ENCODE measurements around the gene RNF166.

Gene RNF166

DNA sequence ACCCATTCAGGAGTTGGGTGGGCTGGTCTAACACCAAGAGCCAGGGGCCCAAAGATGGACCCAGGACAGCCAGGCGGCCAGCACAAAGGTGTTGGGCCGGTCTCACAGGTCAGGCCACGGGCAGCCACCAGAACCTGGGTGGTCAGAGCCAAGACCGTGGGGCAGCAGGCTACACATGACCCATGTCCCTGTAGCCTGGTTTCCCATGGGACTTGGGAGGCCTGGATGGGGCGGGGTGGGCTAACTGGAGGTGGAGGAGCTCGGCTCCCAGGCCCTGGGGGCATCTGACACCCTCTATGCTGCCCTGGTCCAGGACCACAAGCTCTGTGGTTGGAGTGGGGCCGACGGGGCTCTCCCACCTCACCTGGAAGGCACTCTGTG is 17.3 kb upstream of the RNF166 start:
- no peak for DNase-seq

DNA sequence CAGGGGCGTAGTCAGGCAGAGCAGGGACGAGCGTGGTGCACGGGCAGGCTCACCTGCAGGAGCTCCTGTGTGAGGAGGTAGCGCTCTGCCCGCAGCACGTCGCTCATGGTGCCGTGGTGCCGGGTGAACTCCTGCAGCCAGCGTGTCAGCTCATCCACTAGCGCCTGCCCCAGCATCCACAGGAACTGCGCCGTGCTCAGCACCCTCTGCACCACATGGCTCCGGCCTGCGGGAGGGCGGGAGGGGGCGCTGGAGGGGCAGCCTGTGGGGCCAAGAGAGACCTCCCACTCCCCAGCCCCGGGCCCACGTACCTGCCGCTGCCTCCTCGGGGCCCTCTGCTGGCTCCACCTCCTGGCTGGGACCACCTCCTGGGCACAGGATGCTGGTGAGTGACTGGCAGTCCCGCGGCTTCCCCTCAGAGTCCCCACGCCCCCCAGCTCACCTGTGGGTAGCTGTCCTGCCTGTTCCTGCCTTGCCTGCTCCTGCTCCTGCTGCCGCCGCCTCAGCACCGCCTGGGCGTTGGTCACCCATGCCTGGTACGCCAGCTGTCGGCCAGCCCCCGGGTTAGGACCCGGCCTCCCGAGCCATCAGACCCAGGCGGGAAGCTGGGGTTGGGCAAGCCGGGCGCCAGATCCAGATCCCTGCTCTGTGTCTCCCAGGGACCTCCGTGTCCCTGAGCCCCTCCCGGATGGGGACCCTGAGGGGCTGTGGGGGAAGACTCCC is 16.7 kb upstream of the RNF166 start:
- DNase-seq: no peak

DNA sequence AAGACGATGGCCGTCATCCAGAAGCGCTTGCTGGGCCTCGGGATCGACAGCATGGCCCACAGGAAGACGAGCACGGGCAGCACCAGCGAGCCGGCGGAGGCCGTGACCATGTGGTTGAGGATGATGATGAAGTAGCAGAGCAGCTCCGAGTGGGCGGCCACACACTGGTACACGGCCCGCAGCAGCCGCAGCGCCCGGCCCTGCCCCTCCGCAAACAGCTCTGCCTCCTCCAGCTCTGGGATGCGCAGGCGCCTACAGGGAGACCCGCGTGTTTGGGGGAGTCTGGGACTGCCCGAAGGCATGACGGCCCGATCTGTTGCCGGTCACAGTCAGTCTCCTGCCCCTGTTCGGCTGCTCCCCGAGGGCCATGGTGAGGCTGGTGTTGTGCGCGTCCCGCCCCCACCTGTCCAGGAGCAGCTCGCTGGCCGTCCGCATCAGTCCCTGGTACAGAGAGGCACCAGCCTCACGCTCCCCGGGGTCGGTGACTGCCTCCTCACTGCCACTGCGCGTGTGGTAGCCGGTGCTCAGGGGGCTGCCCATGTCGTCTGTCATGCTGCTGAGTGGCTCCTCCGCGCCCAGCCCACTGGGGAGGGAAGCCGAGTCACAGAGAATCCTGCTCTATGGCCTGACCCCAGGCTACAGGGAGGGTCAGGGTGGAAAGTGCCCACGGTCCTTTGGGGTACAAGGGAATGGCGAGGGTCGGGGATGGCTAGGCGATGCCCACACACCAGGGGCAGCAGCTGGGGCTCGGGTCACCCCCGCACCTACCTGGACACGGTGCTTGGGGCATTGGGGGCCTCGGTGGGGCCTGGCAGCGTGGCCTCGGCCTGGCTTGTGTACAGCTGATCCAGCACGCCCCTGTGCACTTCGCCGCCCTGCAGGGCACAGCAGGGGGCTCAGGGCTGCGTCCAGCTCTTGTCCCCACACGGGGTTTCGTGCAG is 15.9 kb upstream of the RNF166 start:
- DNase-seq: no peak

DNA sequence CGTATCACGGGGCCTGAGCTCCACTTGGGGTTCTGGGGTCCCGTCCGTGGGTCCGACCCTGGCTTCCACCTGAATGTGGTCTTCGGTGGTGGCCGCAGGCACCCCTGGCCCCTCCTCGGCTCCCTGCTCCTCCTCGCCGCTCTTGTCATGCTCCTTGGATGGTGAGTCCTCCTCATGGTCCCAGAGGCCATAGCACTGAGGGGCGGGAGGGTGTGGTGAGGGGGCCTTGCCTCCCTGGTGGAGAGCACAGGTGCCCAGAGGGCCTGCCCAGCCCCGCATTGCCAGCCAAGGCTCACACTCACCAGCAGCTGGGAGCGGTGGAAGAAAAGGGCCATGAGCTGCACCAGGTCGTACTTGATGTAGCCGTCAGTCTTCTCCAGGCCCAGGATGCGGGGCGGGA is 15.0 kb upstream of the RNF166 start:
- no peak for DNase-seq

DNA sequence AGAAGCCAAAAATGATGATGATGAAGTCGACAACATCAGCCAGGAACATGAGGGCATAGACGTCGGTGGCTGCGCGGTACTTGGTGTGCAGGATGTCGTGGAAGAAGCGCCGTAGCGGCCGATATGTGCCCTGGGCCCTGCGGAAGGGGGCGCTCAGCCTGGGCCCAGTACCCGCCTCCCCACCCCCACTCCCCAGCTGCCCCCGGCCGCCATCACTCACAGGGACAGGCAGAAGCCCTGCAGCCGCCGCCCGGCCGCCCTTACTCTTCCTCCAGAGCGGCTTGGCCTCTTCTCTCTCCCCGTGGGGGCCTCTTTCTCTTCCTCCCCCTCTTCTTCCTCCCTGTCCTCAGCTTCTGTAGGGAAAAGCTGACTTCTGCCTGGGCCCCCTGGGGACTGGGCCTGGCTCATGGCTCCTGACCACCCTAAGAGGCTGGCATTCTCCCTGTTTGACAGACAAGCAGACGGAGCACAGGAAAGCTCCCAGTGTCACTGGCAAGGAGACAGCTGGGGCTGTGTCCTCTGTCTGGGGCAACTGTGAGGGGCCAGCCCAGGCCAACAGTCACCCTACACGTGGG is 14.3 kb upstream of the RNF166 start:
- DNase-seq: no peak

DNA sequence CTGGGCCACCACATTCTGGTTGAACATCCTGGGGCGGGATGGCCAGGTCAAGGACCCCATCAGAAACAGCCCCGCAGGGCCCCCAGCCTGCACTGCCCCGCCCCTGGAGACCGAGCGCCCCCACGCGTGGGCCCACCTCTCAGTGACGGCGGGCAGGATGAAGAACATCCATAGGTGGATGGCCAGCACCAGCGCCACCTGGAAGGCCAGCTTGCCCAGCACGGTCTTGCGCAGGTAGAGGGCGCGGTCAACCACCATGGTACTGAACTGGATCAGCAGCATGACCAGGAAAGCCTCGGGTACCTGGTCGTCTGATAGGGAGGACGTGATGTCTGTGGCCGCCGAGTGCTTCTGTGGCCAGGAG is 13.7 kb upstream of the RNF166 start:
- DNase-seq: no peak

DNA sequence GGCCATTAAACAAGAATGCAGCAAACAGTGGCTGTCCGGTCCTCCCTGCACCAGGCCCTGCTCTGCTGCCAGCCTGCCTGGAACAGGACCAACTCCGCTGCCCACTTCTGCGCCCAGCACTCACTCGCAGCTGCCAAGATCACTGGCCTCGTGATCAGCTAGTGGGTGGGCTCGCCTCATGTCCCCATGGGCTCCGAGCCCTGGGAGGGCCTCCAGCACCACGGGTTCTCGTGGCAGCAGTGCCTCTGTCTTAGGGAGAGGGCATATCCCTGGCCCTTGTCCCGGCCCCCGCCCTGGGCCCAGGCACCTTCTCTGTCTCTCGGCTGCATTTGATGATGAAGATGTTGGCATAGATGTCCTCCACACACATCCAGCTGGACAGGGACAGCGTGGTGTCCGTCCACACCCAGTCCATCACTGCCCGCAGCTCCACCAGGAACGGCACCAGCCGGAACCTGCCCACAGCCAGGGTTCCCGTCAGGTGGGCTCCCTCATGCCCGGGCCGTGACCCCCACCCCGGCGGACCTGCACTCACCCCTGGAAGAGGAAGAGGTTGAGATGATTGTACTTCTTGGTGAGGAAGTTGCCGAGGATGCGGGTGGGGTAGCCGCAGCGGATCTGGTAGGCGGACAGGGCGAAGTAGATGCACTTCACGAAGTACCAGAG is 13.2 kb upstream of the RNF166 start:
- no peak for DNase-seq

DNA sequence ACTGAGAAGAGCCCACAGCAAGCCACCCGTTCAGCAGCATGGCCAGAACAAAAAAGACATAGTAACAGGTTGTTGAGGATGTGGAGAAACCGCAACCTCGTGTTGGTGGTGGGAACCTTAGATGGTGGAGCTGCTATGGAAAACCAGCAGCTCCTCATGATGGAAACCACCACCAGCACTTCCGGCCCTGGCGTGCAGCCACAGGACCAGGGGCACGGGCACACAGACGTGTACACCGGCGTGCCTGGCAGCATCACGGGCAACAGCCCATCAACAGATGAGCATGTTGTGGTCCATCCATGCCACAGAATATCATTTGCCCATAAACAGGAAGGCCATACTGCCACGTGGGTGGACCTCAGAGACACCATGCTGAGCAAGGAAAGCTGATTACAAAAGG is 12.0 kb upstream of the RNF166 start:
- DNase-seq: no peak

DNA sequence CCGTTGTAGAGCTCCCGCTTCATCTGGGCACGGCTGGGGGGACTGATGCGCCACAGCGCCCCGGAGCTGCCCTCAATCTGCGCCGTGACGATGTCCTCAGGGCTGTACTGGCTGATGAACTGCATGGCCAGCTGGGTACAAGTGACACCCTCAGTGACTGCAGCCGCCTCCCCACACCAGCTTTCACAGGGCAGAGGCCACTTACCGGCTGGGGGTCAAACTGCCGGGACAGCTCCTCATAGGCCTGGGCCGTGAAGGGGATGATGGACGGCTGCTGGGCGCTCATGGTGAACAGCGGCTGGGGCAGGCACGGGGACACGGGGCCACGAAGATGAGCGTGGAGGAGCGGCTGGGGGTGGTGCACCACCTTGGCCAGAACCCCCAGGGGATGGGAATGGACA is 10.4 kb upstream of the RNF166 start:
- no peak for DNase-seq

DNA sequence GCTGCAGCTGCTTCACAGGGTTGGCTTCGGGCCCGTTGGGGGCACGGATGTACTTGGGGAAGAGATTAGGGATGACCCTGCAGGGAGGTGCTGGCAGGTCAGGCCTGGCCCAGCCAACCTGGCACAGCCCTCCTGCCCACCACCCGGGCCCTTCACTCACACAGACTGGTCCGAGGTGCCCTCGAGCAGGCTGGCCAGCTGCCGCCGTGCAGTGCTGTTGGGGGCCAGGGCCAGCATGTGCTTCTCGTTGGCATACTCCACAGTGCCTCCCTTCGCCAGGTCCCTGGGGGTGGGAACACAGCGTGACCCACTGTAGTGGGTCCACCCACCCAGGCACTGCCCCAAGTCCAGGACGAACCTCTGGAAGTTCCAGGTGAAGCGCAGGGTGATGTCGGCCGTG is 10.0 kb upstream of the RNF166 start:
- DNase-seq: no peak

DNA sequence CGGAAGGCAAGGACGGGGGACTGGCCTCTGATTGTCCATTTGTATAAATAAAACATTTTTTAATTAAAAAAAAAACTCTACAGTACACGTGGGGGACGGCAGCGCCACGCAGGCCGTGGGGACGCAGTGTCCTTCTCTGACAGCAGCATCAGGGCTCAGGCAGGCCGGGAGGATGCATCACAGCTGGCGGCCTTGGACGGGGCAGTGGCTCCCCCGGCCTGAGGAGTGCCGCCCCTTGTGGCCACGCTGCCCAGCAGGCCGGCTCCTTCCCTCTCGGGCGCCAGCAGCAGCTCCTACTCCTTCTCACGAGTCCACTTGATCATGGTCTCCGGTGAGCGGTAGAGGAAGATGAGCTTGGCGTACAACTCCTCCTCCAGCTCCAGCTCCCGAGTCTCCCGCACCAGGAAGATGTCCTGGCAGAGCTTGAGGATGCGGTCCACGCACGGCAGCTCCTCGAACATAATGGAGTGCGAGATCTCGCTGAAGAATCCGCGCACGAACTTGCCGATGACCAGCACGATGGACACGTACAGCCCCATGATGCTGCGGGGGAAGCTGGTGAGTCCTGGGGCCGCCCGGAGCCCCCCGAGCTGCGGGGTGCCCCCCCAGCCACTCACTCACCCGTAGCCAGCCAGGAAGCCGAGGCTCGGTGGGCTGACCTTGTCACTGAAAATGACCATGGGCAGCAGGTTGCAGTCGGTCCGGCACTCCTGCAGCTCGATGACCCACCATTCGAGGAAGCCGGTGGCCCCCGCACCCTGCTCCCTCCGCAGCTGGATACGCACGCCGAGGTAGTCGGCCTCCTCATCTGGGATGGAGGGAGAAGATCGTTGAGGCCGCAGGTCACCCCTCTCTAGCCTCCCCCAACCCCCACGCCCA is 9.3 kb upstream of the RNF166 start:
- no peak for DNase-seq

DNA sequence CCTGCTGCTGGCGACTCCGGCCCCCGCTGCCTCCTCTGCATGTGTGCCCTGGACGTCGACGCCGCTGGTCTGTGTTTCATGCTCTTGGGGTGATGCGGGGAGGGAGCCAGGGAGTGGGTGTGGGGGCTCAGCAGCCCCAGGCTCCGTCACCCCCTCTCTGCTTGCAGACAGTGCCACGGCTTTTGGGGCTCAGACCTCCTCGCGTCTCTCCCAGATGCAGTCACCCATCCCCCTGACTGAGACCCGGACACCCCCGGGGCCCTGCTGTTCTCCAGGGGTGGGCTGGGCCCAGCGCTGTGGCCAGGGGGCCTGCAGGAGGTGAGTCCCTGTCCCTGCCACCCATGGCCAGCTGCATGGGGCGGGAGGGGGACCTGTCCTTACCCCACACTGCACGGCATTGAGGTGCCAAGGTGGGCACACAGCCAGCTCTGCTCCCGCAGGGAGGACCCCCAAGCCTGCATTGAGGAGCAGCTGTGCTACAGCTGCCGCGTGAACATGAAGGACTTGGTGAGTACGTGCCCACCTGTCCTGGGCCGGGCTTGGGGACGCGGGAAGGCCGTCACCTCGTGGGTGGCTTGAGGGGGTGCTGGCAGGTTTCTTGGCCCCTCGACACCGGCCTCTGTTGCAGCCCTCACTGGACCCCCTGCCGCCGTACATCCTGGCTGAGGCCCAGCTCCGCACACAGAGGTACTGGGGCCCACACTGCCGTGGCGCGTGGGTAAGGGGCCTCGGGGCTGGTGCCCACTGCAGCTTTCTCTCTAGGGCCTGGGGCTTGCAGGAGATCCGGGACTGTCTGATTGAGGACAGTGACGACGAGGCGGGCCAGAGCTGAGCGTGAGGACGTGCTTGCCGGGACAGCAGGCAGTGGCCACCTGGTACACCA is 8.5 kb upstream of the RNF166 start:
- no peak for DNase-seq

DNA sequence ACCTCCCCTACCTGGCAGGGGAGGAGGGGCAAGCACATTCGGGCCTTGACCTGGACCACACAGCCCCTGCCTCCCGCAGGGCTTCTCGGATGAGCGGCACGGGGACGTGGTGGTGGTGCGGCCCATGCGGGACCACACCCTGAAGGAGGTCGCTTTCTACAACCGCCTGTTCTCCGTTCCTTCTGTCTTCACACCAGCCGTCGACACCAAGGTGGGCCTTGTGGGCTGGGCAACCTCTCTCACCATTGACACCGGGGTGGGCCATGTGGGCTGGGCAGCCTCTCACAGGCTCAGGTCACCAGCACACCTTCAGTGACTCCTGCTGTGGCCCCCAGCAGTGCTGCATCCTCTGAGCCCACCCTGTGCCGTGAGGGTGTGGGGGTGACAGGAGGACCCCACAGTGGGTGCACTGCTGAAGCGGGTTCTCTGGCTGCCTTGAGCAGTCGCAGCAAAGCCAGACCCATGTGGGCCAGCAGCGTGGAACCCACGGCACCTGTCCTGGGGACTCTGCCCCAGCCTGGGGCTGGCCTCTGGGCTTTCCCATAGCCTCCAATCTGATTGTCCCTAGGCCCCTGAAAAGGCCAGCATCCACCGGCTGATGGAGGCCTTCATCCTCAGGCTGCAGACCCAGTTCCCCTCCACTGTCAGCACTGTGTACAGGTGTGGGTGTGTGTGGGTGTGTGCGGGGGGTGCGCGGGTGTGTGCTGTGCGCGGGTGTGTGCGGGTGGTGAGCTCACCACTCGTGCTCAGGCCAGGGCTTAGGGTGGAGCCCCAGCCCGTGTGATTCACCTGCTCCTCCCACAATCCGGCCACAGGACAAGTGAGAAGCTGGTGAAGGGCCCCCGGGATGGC is 7.6 kb upstream of the RNF166 start:
- DNase-seq: no peak

DNA sequence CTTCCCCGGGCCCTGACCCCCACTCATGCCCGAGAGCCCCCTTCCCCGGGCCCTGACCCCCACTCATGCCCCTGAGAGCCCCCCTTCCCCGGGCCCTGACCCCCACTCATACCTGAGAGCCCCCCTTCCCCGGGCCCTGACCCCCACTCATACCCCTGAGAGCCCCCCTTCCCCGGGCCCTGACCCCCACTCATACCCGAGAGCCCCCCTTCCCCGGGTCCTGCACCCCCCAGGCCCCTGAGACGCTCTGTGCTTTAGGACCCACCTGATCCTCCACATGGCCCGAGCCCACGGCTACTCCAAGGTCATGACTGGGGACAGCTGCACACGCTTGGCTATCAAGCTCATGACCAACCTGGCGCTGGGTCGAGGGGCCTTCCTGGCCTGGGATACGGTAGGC is 6.8 kb upstream of the RNF166 start:
- DNase-seq: no peak

DNA sequence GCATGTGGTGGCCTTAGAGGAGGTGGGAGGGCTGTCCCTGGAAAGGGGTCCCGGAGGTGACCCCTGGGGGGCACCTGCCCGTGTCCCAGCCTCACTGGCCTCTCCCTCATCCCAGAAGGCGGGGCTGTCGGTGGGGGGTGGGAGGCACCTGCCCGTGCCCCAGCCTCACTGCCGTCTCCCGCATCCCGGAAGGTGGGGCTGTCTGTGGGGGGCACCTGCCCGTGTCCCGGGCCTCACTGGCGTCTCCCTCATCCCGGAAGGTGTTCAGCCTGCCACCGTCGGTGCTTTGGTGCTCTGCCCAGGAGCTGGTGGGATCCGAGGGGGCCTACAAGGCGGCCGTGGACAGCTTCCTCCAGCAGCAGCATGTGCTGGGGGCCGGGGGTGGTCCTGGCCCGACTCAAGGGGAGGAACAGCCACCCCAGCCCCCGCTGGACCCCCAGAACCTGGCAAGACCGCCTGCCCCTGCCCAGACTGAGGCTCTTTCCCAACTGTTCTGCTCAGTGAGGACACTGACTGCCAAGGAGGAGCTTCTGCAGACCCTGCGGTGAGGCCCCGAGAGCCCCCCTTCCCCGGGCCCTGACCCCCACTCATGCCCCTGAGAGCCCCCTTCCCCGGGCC is 6.3 kb upstream of the RNF166 start:
- DNase-seq: no peak

DNA sequence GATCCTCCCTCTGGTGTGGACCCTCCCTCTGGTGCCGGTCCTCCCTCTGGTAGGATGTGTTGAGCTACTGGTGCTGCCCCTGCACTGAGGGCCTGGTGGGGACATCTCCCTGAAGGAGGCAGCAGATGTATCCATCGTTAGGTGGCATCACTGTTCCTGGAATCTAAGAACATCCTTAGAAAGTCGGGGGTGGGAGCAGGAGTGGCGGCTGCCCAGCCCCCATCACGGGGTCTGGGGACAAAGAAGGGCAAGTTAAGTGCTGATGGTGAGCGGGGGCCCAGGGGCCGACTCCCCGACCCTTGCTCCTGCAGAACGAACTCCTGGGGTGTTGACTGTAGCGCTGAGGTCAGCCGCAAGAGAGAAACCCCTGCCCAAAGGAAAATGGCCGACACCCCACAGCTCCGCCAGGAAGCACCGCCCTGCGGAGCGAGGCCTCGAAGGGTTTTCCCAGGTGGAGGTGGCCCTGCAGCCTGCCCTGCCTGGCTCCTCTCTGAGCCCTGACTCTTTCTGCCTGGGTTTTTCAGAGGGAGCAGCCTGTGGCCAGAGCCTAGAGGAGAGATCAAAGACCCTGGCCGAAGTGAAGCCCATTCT is 5.6 kb upstream of the RNF166 start:
- no peak for DNase-seq

DNA sequence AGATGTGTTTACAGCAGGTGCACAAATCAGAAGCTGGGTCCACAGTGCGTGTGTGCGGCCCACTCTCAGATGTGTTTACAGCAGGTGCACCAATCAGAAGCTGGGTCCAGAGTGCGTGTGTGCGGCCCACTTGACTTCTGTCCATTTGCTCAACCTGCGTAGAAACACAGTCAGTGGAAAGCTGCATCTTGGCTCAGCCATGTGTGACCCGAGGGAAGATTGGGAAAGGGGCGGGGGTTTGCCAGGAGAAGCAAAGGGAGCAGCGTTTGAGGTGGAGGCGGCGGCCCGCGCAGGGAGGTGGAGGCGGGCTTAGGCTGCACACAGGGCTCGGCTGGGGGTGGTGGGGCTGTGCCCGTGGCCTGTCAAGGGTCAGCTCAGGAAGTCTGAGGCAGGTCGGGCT is 4.3 kb upstream of the RNF166 start:
- DNase-seq: no peak

DNA sequence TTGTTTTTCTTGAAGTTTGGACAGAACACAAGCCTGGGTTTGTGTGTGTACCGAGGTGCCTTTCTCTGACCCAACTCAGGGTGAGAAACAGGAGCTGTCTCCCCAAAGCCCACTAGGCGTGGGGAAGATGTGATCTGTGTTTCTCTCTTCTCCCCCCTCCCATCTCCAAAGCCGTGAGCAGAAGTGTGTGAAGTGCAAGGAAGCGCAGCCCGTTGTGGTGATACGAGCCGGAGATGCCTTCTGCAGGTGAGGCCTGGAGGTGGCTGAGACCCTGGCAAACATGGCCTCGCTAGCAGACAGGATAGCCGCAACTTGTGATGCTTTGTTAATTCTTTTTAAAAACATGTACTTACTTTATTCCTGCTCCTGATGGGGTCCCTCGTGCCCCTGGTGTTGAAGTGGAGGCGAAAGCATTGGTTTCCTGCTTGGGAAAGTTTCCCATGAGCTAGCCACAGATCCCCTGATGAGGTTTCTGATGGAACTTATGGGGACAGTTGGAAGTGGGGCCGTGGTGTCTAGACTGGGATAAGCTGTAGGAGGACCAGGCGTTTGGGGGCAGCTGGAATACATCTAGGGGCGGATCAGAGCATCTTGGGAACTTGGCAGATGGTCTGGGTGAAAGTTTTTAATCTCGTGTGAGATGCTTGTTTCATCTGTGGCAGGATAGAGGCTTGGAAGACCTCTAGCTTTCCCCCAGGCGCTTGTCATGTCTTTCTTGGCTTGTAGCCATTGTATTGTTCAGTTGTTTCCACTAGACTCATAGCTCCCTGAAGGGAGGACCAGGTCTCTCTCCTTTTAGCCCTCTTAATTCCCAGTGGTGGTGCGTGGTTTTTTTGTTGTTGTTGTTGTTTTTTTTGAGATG is 988 bp upstream of the RNF166 start:
- DNase-seq: no peak

DNA sequence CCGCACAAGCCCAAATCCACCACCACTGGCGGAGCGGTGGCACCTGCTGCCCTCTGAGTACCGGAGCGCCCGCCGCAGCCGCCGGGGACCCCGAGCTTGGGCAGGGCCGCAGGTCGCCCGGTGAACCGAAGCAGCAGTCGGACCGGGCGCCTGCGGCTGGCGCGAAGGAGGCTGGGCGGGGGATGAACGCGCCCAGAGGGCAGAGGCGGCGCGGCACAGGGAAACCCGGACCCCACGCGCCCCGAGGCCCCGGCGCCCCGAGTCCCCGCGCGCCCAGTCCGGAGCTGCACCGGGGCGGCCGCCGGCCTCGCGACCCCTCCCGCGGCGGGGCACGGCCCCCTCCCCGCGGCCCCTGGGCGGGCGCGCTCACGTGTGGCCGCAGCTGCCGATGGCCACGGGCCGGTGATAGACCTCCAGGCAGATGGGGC is 393 bp downstream of the RNF166 start:
- DNase-seq: no peak

Data from NCI-H1048 (cell line).